HepG2 (cell line): Measurements from ENCODE around the gene NOP14. TPM values are rescaled to one million over a fixed set of nuclear protein-coding genes. Genes with fewer than 3 reads are reported as not detected.

Experiments used
- ATAC-seq: fragments of 200-7000 bp; cut with Tn5 transposase; 3 replicates; pipeline ENCODE4 v1.9.1; 2020; ENCODE audit warnings: mild to moderate bottlenecking, moderate library complexity
- BruUV-seq: library from RNA; stranded (reverse); fragments of 400-500 nt; replicated peaks from 2 replicates; lab custom pipeline; 2021; lab: Mats Ljungman, UMichigan
- CTCF ChIA-PET: fragments of 300-600 bp; formaldehyde crosslinking; extraction: SDS; loops from one replicate; lab custom pipeline; 2021; ENCODE audit warnings: low total read pairs, inconsistent platforms, low intra/inter-chr PET ratio; lab: Yijun Ruan, JAX
- POLR2A ChIA-PET: fragments of 350-600 bp; sonication (Branson Sonifier 250); formaldehyde crosslinking; loops from one replicate; lab custom pipeline; 2020; ENCODE audit warnings: antibody characterized with exemption, inconsistent platforms; lab: Yijun Ruan, JAX
- DNase-seq: peaks from one replicate; pipeline ENCODE4 v3.0.0-alpha.2; 2015; ENCODE audit warnings: low spot score
- FAIRE-seq: peaks from 3 replicates; lab custom pipeline; 2011; peaks lifted over from hg19 to GRCh38; lab: Jason Lieb, UNC
- H2AFZ ChIP-seq: one replicate; pipeline ENCODE4 v1.6.1; 2011; ENCODE audit warnings: low read length, inconsistent platforms
- H3K27ac ChIP-seq: fragments of 300-600 bp; 3 replicates; pipeline ENCODE4 v1.8.0; 2011; ENCODE audit warnings: mixed run types, mild to moderate bottlenecking, mixed read lengths, low read length, inconsistent platforms; ENCODE audit not compliant: insufficient read depth; ENCODE audit errors: extremely low read length
- H3K27me3 ChIP-seq, 2 experiments: fragments of 200-600 bp in 1 of 2; 2 replicates in 1 of 2; 3 replicates in 1 of 2; pipeline versions ENCODE4 v1.6.0 to v1.8.0; 2011; ENCODE audit warnings: low read length in 2 of 2, mild to moderate bottlenecking in 2 of 2, moderate library complexity in 2 of 2, inconsistent platforms in 1 of 2; ENCODE audit not compliant: insufficient read depth in 2 of 2, control insufficient read depth in 1 of 2
- H3K36me3 ChIP-seq, 2 experiments: fragments of 200-600 bp in 1 of 2; replicated peaks in 1 of 2; 2 replicates in 1 of 2; 3 replicates in 1 of 2; pipeline versions ENCODE4 v1.5.1 to v1.8.0; 2011; ENCODE audit warnings: low read length in 2 of 2, inconsistent platforms in 1 of 2; ENCODE audit not compliant: insufficient read depth in 2 of 2, control insufficient read depth in 1 of 2
- H3K4me1 ChIP-seq: 2 replicates; pipeline ENCODE4 v1.5.1; 2012; ENCODE audit warnings: low read length, inconsistent platforms; ENCODE audit not compliant: insufficient read depth
- H3K4me2 ChIP-seq: 2 replicates; pipeline ENCODE4 v1.6.0; 2011; ENCODE audit warnings: low read depth, low read length, inconsistent platforms
- H3K4me3 ChIP-seq, 3 experiments: fragments of 200-600 bp in 1 of 3; sonication (generic), shearing (Covaris generic) in 1 of 3; replicated peaks in 1 of 3; 2 replicates each; pipeline ENCODE4 v1.5.1; 2011 to 2016; ENCODE audit warnings: low read length in 3 of 3, inconsistent platforms in 2 of 3, low read depth in 2 of 3, mild to moderate bottlenecking in 2 of 3, control low read depth in 1 of 3, mixed read lengths in 1 of 3; ENCODE audit not compliant: insufficient read depth in 1 of 3
- H3K79me2 ChIP-seq: one replicate; pipeline ENCODE4 v1.6.1; 2011; ENCODE audit warnings: low read length, inconsistent platforms; ENCODE audit not compliant: insufficient read depth
- H3K9ac ChIP-seq: 2 replicates; pipeline ENCODE4 v1.6.0; 2011; ENCODE audit warnings: mild to moderate bottlenecking, low read depth, low read length, inconsistent platforms; ENCODE audit not compliant: insufficient read depth
- H3K9me3 ChIP-seq: 2 replicates; pipeline ENCODE4 v1.5.1; 2012; ENCODE audit warnings: mild to moderate bottlenecking, low read length
- H4K20me1 ChIP-seq: 2 replicates; pipeline ENCODE4 v1.6.0; 2011; ENCODE audit warnings: inconsistent platforms, mild to moderate bottlenecking, low read length, moderate library complexity; ENCODE audit not compliant: insufficient read depth
- CC2D1A ChIP-seq: sonication (generic); formaldehyde crosslinking; IDR thresholded peaks from 2 replicates; pipeline ENCODE4 v1.8.1; 2023; ENCODE audit warnings: mild to moderate bottlenecking, missing genetic modification reagents
- HNRNPLL ChIP-seq: fragments of 200-400 bp; formaldehyde crosslinking; IDR thresholded peaks from 2 replicates; pipeline ENCODE4 v1.6.1; 2017; ENCODE audit warnings: mild to moderate bottlenecking, low read depth, low read length; ENCODE audit not compliant: poor library complexity, severe bottlenecking
- KLF12 ChIP-seq: sonication (generic); formaldehyde crosslinking; IDR thresholded peaks from 2 replicates; pipeline ENCODE4 v1.4.0; 2020; ENCODE audit warnings: missing genetic modification reagents, borderline replicate concordance
- PHB2 ChIP-seq: fragments of 450-650 bp; IDR thresholded peaks from 2 replicates; pipeline ENCODE4 v1.6.1; 2018; ENCODE audit not compliant: partially characterized antibody
- RORA ChIP-seq: sonication (generic); formaldehyde crosslinking; IDR thresholded peaks from 2 replicates; pipeline ENCODE4 v1.5.0; 2020; ENCODE audit warnings: mild to moderate bottlenecking, missing genetic modification reagents, moderate library complexity
- TCF12 ChIP-seq, 2 experiments: fragments of 450-650 bp in 1 of 2; sonication (generic) in 1 of 2; formaldehyde crosslinking in 1 of 2; IDR thresholded peaks; 2 replicates each; pipeline versions ENCODE4 v1.6.1 to v1.8.0; 2017 to 2022; ENCODE audit warnings: antibody characterized with exemption in 1 of 2, mild to moderate bottlenecking in 1 of 2, missing genetic modification reagents in 1 of 2, moderate library complexity in 1 of 2
- ZBTB21 ChIP-seq: sonication (generic); formaldehyde crosslinking; IDR thresholded peaks from 2 replicates; pipeline ENCODE4 v1.4.0; 2020; ENCODE audit warnings: missing genetic modification reagents
- ZMAT5 ChIP-seq: sonication (generic); formaldehyde crosslinking; IDR thresholded peaks from 2 replicates; pipeline ENCODE4 v1.5.0; 2020; ENCODE audit warnings: mild to moderate bottlenecking, low read depth, missing genetic modification reagents, borderline replicate concordance
- ZNF407 ChIP-seq: sonication (generic); formaldehyde crosslinking; IDR thresholded peaks from one replicate; pipeline ENCODE4 v1.5.1; 2020; ENCODE audit warnings: mild to moderate bottlenecking, missing genetic modification reagents; ENCODE audit errors: not compliant biosample characterization
- ZNF605 ChIP-seq: sonication (generic); formaldehyde crosslinking; IDR thresholded peaks from 2 replicates; pipeline ENCODE4 v1.8.0; 2022; ENCODE audit warnings: mild to moderate bottlenecking, missing genetic modification reagents
- WGBS: methylation state at CpG from one replicate; pipeline ENCODE4 v1.1.6; 2017; ENCODE audit warnings: low lambda C conversion rate; 5-methylcytosine and 5-hydroxymethylcytosine counted together
- in situ Hi-C: cut with HindIII; loops from 2 replicates; pipeline ENCODE4 v1.10.0; 2017; ENCODE audit warnings: low pct_unique_long_range_greater_than_20kb; ENCODE audit not compliant: extremely low pct_ligation_motif_present
- intact Hi-C: fragments of 100-400 bp; cut with micrococcal nuclease; formaldehyde crosslinking; loops from one replicate; pipeline ENCODE4 v1.10.0; 2022; ENCODE audit not compliant: unreplicated experiment
- polyA plus RNA-seq, 8 experiments: library from polyadenylated mRNA; depleted of rRNA in 3 of 8; stranded (reverse) in 7 of 8; unstranded in 1 of 8; fragments of >200 nt; fragmentation: Illumina TruSeq in 4 of 8; extraction: Trizol in 4 of 8; gene quantifications; 2 replicates each; pipeline versions ENCODE4 v1.2.1 to v1.2.3, GENCODE V29; 2011 to 2016; ENCODE audit warnings: low read depth in 4 of 8, missing spikeins in 1 of 8, mixed read lengths in 1 of 8; ENCODE audit not compliant: insufficient read depth in 1 of 8
- total RNA-seq, 5 experiments: library from RNA; depleted of rRNA; stranded (reverse); fragments of >200 nt; fragmentation: Illumina TruSeq; extraction: Trizol; gene quantifications; 2 replicates each; pipeline ENCODE4 v1.2.3, GENCODE V29; 2016; ENCODE audit warnings: low read depth in 1 of 5

The NOP14 gene
- total and polyA plus RNA-seq, 2 of the 13 experiments (the other 11 are each of a cell fraction or from before 2014, with no cell fraction given), result 6.9 to 47.9 TPM

GRCh38 chr4:2914256-2915126 is 48.7 kb downstream of the NOP14 start:
- TF ChIP-seq HNRNPLL, result no peak
- no peak for TF ChIP-seq ZBTB21 (CRISPR knock-in tag)
- no peak for TF ChIP-seq RORA (CRISPR knock-in tag)
- TF ChIP-seq TCF12 (IDR thresholded peaks at IDR 0.05), result no peak
- no peak for TF ChIP-seq TCF12 (CRISPR knock-in tag; IDR thresholded peaks at IDR 0.05)
- no peak for TF ChIP-seq KLF12 (CRISPR knock-in tag)
- no peak for TF ChIP-seq ZMAT5 (CRISPR knock-in tag)
- no peak for TF ChIP-seq ZNF407
- no peak for TF ChIP-seq ZNF605 (CRISPR knock-in tag)
- TF ChIP-seq CC2D1A (CRISPR knock-in tag), result no peak
- no peak for TF ChIP-seq PHB2
- Histone ChIP-seq H3K27ac (no peak overlapping the region), H3K9me3 (no peaks in the 10 kb centered on the region), H4K20me1 (peaks cover 4% of the 10 kb centered on the region; the same call in 1 of the 2 replicates), H3K79me2 (no peaks in the 10 kb centered on the region), H3K4me2 (no peak overlapping the region), H2AFZ (no peak overlapping the region), H3K36me3 (peaks cover 13 to 51% of the 10 kb centered on the region in 2 experiments), H3K4me3 (no peak overlapping the region), H3K27me3 (no peaks in the 10 kb centered on the region), H3K4me1 (no peaks in the 10 kb centered on the region), H3K9ac (no peak overlapping the region)
- ATAC-seq, result no peak; the same call in 2 of the 3 replicates
- no peak for DNase-seq
- FAIRE-seq, result no peak
- WGBS, result 92% methylated on average over 14 of the region's 16 CpGs
- intact Hi-C loops, result loop anchor here (1.0 kb wide), 1 partner anchor 25 kb away; no protein-coding TSS in a partner anchor
- in situ Hi-C loops, result no loop called here
- BruUV-seq, result no TSS peak
- ChIA-PET POLR2A (no interaction called here), CTCF (no interaction called here)
